ENCODE measurements around the gene KCNH8.
"Not testable (repeated sequence)": the region's sequence is repeated elsewhere in the genome, so short reads cannot be mapped to it uniquely, and the experiment has no call there.

Gene KCNH8

GRCh38 chr3:19183584-19183983 is 35.3 kb downstream of the KCNH8 start:
- DNase-seq = no peak

- no peak for DNase-seq
Measured at GRCh38 chr3:19190126-19190525, 41.8 kb downstream of the KCNH8 start.

GRCh38 chr3:19190602-19191001 is 42.3 kb downstream of the KCNH8 start:
- no peak for DNase-seq

- DNase-seq = no peak
Measured at GRCh38 chr3:19199131-19199530, 50.8 kb downstream of the KCNH8 start.

GRCh38 chr3:19202303-19202702 is 54.0 kb downstream of the KCNH8 start:
- DNase-seq = no peak

GRCh38 chr3:19202754-19203153 is 54.4 kb downstream of the KCNH8 start:
- DNase-seq = no peak

- no peak for DNase-seq
Measured at GRCh38 chr3:19206540-19206939, 58.2 kb downstream of the KCNH8 start.

GRCh38 chr3:19213603-19214220 is 65.4 kb downstream of the KCNH8 start:
- DNase-seq = no peak

GRCh38 chr3:19215427-19215826 is 67.1 kb downstream of the KCNH8 start:
- no peak for DNase-seq

- no peak for DNase-seq
Measured at GRCh38 chr3:19216669-19217337, 68.5 kb downstream of the KCNH8 start.

- DNase-seq = no peak
Measured at GRCh38 chr3:19220311-19220710, 72.0 kb downstream of the KCNH8 start.

- no peak for DNase-seq
Measured at GRCh38 chr3:19221081-19221480, 72.8 kb downstream of the KCNH8 start.

- DNase-seq = no peak
Measured at GRCh38 chr3:19226479-19226878, 78.2 kb downstream of the KCNH8 start.

GRCh38 chr3:19228167-19228566 is 79.9 kb downstream of the KCNH8 start:
- DNase-seq = no peak

GRCh38 chr3:19229086-19229485 is 80.8 kb downstream of the KCNH8 start:
- DNase-seq = no peak

- DNase-seq = not testable (repeated sequence)
Measured at GRCh38 chr3:19229881-19230280, 81.6 kb downstream of the KCNH8 start.

GRCh38 chr3:19231792-19232461 is 83.6 kb downstream of the KCNH8 start:
- no peak for DNase-seq

- no peak for DNase-seq
Measured at GRCh38 chr3:19232566-19232965, 84.3 kb downstream of the KCNH8 start.

- DNase-seq = not testable (repeated sequence)
Measured at GRCh38 chr3:19233882-19234784, 85.8 kb downstream of the KCNH8 start.

- DNase-seq = no peak
Measured at GRCh38 chr3:19248143-19248542, 99.8 kb downstream of the KCNH8 start.

- no peak for DNase-seq
Measured at GRCh38 chr3:19248767-19249166, 100.5 kb downstream of the KCNH8 start.

GRCh38 chr3:19250959-19251610 is 102.8 kb downstream of the KCNH8 start:
- DNase-seq = no peak

- DNase-seq = no peak
Measured at GRCh38 chr3:19254189-19254588, 105.9 kb downstream of the KCNH8 start.
